ENCODE results near the gene USP49.

Gene USP49

GRCh38 chr6:41877051-41877680 is 18.0 kb downstream of the USP49 start:
- Histone ChIP-seq H3K4me3 (ENCODE audit: insufficient read depth in 1 of 2, low read depth in 1 of 2, low read length in 2 of 2) (no peak overlapping the region), H4K91ac (ENCODE audit: low read length) (no peak overlapping the region), H3K36me3 (ENCODE audit: control insufficient read depth in 1 of 2, insufficient read depth in 2 of 2, low read depth in 1 of 2, low read length in 2 of 2) (no peaks in the 10 kb centered on the region), H2BK5ac (ENCODE audit: low read depth, low read length, poor library complexity, severe bottlenecking) (no peak overlapping the region), H3K14ac (ENCODE audit: low read length in 2 of 2) (no peak overlapping the region), H2BK120ac (ENCODE audit: low read depth, low read length) (no peak overlapping the region), H2AK5ac (ENCODE audit: low read length, severe bottlenecking) (peak overlapping the region; percentile 69), H3K4me2 (ENCODE audit: low read length, poor library complexity, severe bottlenecking) (no peak overlapping the region), H3K18ac (ENCODE audit: low read depth in 1 of 2, low read length in 2 of 2) (no peak overlapping the region), H2BK12ac (ENCODE audit: low read length in 2 of 2) (no peak overlapping the region), H2BK15ac (ENCODE audit: low read depth, poor library complexity, severe bottlenecking) (no peak overlapping the region), H3K4ac (ENCODE audit: low read depth in 1 of 2, low read length in 2 of 2) (no peak overlapping the region), H2AFZ (ENCODE audit: low read depth, low read length) (no peak overlapping the region), H4K8ac (ENCODE audit: low read length) (no peak overlapping the region), H3K23ac (ENCODE audit: low read length in 2 of 2) (no peak overlapping the region), H3K4me1 (ENCODE audit: control insufficient read depth, insufficient read depth, low read depth, low read length) (peaks cover 7% of the 10 kb centered on the region), H3K27ac (ENCODE audit: low read length, poor library complexity, severe bottlenecking) (peak overlapping the region; percentile 91), H3K9ac (ENCODE audit: low read length) (no peak overlapping the region), H3K9me3 (ENCODE audit: control insufficient read depth, low read length) (no peaks in the 10 kb centered on the region), H3K79me1 (replicated peaks; ENCODE audit: low read length, poor library complexity, severe bottlenecking) (peaks cover 1% of the 10 kb centered on the region), H3K27me3 (ENCODE audit: control insufficient read depth in 1 of 2, insufficient read depth in 1 of 2, low read length in 2 of 2) (no peaks in the 10 kb centered on the region)
- DNase-seq = no peak
- no CpG with 5 or more reads among the region's 2 CpGs for WGBS

GRCh38 chr6:41874741-41875140 is 20.4 kb downstream of the USP49 start:
- H3K4me2 ChIP-seq (ENCODE audit: low read length, poor library complexity, severe bottlenecking) = no peak overlapping the region
- H3K79me1 ChIP-seq (replicated peaks; ENCODE audit: low read length, poor library complexity, severe bottlenecking) = peaks cover 1% of the 10 kb centered on the region
- no peak overlapping the region for H3K14ac ChIP-seq (ENCODE audit: low read length in 2 of 2)
- H2BK120ac ChIP-seq (ENCODE audit: low read depth, low read length) = no peak overlapping the region
- no peak overlapping the region for H3K4me3 ChIP-seq (ENCODE audit: insufficient read depth in 1 of 2, low read depth in 1 of 2, low read length in 2 of 2)
- no peak overlapping the region for H3K18ac ChIP-seq (ENCODE audit: low read depth in 1 of 2, low read length in 2 of 2)
- no peak overlapping the region for H2BK5ac ChIP-seq (ENCODE audit: low read depth, low read length, poor library complexity, severe bottlenecking)
- no peak overlapping the region for H3K9ac ChIP-seq (ENCODE audit: low read length)
- no peak overlapping the region for H3K4ac ChIP-seq (ENCODE audit: low read depth in 1 of 2, low read length in 2 of 2)
- H3K4me1 ChIP-seq (ENCODE audit: control insufficient read depth, insufficient read depth, low read depth, low read length) = peaks cover 7% of the 10 kb centered on the region
- no peak overlapping the region for H2AFZ ChIP-seq (ENCODE audit: low read depth, low read length)
- no peaks in the 10 kb centered on the region for H3K27me3 ChIP-seq (ENCODE audit: control insufficient read depth in 1 of 2, insufficient read depth in 1 of 2, low read length in 2 of 2)
- no peak overlapping the region for H3K27ac ChIP-seq (ENCODE audit: low read length, poor library complexity, severe bottlenecking)
- no peak overlapping the region for H3K23ac ChIP-seq (ENCODE audit: low read length in 2 of 2)
- H4K91ac ChIP-seq (ENCODE audit: low read length) = no peak overlapping the region
- 88% methylated on average over 1 of the region's 1 CpG for WGBS
- no peak overlapping the region for H2AK5ac ChIP-seq (ENCODE audit: low read length, severe bottlenecking)
- H2BK15ac ChIP-seq (ENCODE audit: low read depth, poor library complexity, severe bottlenecking) = no peak overlapping the region
- no peaks in the 10 kb centered on the region for H3K36me3 ChIP-seq (ENCODE audit: control insufficient read depth in 1 of 2, insufficient read depth in 2 of 2, low read depth in 1 of 2, low read length in 2 of 2)
- H3K9me3 ChIP-seq (ENCODE audit: control insufficient read depth, low read length) = no peaks in the 10 kb centered on the region
- H4K8ac ChIP-seq (ENCODE audit: low read length) = no peak overlapping the region
- no peak for DNase-seq
- no peak overlapping the region for H2BK12ac ChIP-seq (ENCODE audit: low read length in 2 of 2)

GRCh38 chr6:41872147-41872546 is 23.0 kb downstream of the USP49 start:
- H3K27ac ChIP-seq (ENCODE audit: low read length, poor library complexity, severe bottlenecking) = no peak overlapping the region
- no peak overlapping the region for H3K4ac ChIP-seq (ENCODE audit: low read depth in 1 of 2, low read length in 2 of 2)
- no peak overlapping the region for H3K23ac ChIP-seq (ENCODE audit: low read length in 2 of 2)
- H2AK5ac ChIP-seq (ENCODE audit: low read length, severe bottlenecking) = no peak overlapping the region
- H3K36me3 ChIP-seq (ENCODE audit: control insufficient read depth in 1 of 2, insufficient read depth in 2 of 2, low read depth in 1 of 2, low read length in 2 of 2) = no peaks in the 10 kb centered on the region
- no peak overlapping the region for H2BK15ac ChIP-seq (ENCODE audit: low read depth, poor library complexity, severe bottlenecking)
- no peak overlapping the region for H4K8ac ChIP-seq (ENCODE audit: low read length)
- peaks cover 1% of the 10 kb centered on the region for H3K79me1 ChIP-seq (replicated peaks; ENCODE audit: low read length, poor library complexity, severe bottlenecking)
- no peaks in the 10 kb centered on the region for H3K9me3 ChIP-seq (ENCODE audit: control insufficient read depth, low read length)
- DNase-seq = no peak
- no peak overlapping the region for H3K4me3 ChIP-seq (ENCODE audit: insufficient read depth in 1 of 2, low read depth in 1 of 2, low read length in 2 of 2)
- H4K91ac ChIP-seq (ENCODE audit: low read length) = no peak overlapping the region
- H3K14ac ChIP-seq (ENCODE audit: low read length in 2 of 2) = no peak overlapping the region
- 96% methylated on average over 12 of the region's 13 CpGs for WGBS
- H2AFZ ChIP-seq (ENCODE audit: low read depth, low read length) = no peak overlapping the region
- H3K4me2 ChIP-seq (ENCODE audit: low read length, poor library complexity, severe bottlenecking) = no peak overlapping the region
- H2BK12ac ChIP-seq (ENCODE audit: low read length in 2 of 2) = no peak overlapping the region
- H3K18ac ChIP-seq (ENCODE audit: low read depth in 1 of 2, low read length in 2 of 2) = no peak overlapping the region
- H3K27me3 ChIP-seq (ENCODE audit: control insufficient read depth in 1 of 2, insufficient read depth in 1 of 2, low read length in 2 of 2) = no peaks in the 10 kb centered on the region
- no peak overlapping the region for H2BK120ac ChIP-seq (ENCODE audit: low read depth, low read length)
- no peak overlapping the region for H3K9ac ChIP-seq (ENCODE audit: low read length)
- no peaks in the 10 kb centered on the region for H3K4me1 ChIP-seq (ENCODE audit: control insufficient read depth, insufficient read depth, low read depth, low read length)
- no peak overlapping the region for H2BK5ac ChIP-seq (ENCODE audit: low read depth, low read length, poor library complexity, severe bottlenecking)

- no peak for DNase-seq
- Histone ChIP-seq H2BK12ac (ENCODE audit: low read length in 2 of 2) (no peak overlapping the region), H3K18ac (ENCODE audit: low read depth in 1 of 2, low read length in 2 of 2) (no peak overlapping the region), H3K9me3 (ENCODE audit: control insufficient read depth, low read length) (no peaks in the 10 kb centered on the region), H2BK15ac (ENCODE audit: low read depth, poor library complexity, severe bottlenecking) (no peak overlapping the region), H4K8ac (ENCODE audit: low read length) (no peak overlapping the region), H2BK5ac (ENCODE audit: low read depth, low read length, poor library complexity, severe bottlenecking) (no peak overlapping the region), H3K4me2 (ENCODE audit: low read length, poor library complexity, severe bottlenecking) (no peak overlapping the region), H3K27me3 (ENCODE audit: control insufficient read depth in 1 of 2, insufficient read depth in 1 of 2, low read length in 2 of 2) (no peaks in the 10 kb centered on the region), H3K27ac (ENCODE audit: low read length, poor library complexity, severe bottlenecking) (no peak overlapping the region), H2AK5ac (ENCODE audit: low read length, severe bottlenecking) (no peak overlapping the region), H3K4me3 (ENCODE audit: insufficient read depth in 1 of 2, low read depth in 1 of 2, low read length in 2 of 2) (no peak overlapping the region), H3K14ac (ENCODE audit: low read length in 2 of 2) (no peak overlapping the region), H3K4ac (ENCODE audit: low read depth in 1 of 2, low read length in 2 of 2) (no peak overlapping the region), H3K23ac (ENCODE audit: low read length in 2 of 2) (no peak overlapping the region), H4K91ac (ENCODE audit: low read length) (no peak overlapping the region), H3K9ac (ENCODE audit: low read length) (no peak overlapping the region), H2AFZ (ENCODE audit: low read depth, low read length) (no peak overlapping the region), H2BK120ac (ENCODE audit: low read depth, low read length) (no peak overlapping the region), H3K36me3 (ENCODE audit: control insufficient read depth in 1 of 2, insufficient read depth in 2 of 2, low read depth in 1 of 2, low read length in 2 of 2) (no peaks in the 10 kb centered on the region), H3K4me1 (ENCODE audit: control insufficient read depth, insufficient read depth, low read depth, low read length) (no peaks in the 10 kb centered on the region), H3K79me1 (replicated peaks; ENCODE audit: low read length, poor library complexity, severe bottlenecking) (peaks cover 1% of the 10 kb centered on the region)
- no CpG with 5 or more reads among the region's 2 CpGs for WGBS
Measured at GRCh38 chr6:41871691-41872090, 23.5 kb downstream of the USP49 start.
